Measurements from ENCODE around the gene ZNF423. TPM values are rescaled to one million over a fixed set of nuclear protein-coding genes. Genes with fewer than 3 reads are reported as not detected.
A peak's percentile ranks its signal among the peaks of the same experiment; 100 is the strongest.

ZNF423 gene
- total and polyA plus RNA-seq, 2 of the 13 experiments (the other 11 are each of a cell fraction or from before 2014, with no cell fraction given): 0.07 to 0.31 TPM

DNA sequence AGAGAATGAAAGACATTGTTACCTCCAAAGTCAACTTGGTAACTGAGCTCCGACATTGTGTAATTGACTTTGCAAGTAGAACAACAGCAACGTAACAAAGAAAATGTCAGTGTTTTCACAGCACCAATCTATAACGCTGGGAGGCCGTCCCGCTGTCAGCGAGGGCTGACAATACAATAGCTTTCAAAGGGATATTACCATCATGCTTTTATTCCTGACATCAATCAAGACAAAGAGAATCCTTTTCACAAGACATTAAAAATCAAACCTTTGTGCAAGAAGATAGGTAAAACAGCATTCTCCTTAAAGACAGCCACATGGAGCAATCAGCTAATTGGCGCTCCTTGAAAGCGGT is 6.2 kb downstream of the ZNF423 start:
- no peak overlapping the region for H2AFZ ChIP-seq (ENCODE audit: low read length)
- no peaks in the 10 kb centered on the region for H3K36me3 ChIP-seq (replicated peaks in 1 of 2; ENCODE audit: control insufficient read depth in 1 of 2, insufficient read depth in 2 of 2, low read length in 2 of 2)
- no peak overlapping the region for H3K4me2 ChIP-seq (ENCODE audit: low read depth, low read length)
- no peak overlapping the region for H3K27ac ChIP-seq (ENCODE audit: extremely low read length, insufficient read depth, low read length)
- ChIA-PET CTCF (ENCODE audit: low intra/inter-chr PET ratio, low total read pairs) (no interaction called here), POLR2A (no interaction called here)
- 23% methylated on average over 8 of the region's 8 CpGs for whole genome bisulfite sequencing (ENCODE audit: low lambda C conversion rate)
- peaks cover 9 to 78% of the 10 kb centered on the region in 2 experiments for H3K27me3 ChIP-seq (ENCODE audit: control insufficient read depth in 1 of 2, insufficient read depth in 2 of 2, low read length in 2 of 2)
- DNase-seq (ENCODE audit: low spot score): no peak
- intact Hi-C loops (cut with micrococcal nuclease; ENCODE audit: unreplicated experiment): no loop called here
- in situ Hi-C loops (cut with HindIII; ENCODE audit: extremely low pct_ligation_motif_present, low pct_unique_long_range_greater_than_20kb): no loop called here
- H3K9me3 ChIP-seq (ENCODE audit: low read length): no peaks in the 10 kb centered on the region
- no peaks in the 10 kb centered on the region for H3K79me2 ChIP-seq (ENCODE audit: insufficient read depth, low read length)
- no TSS peak for BruUV-seq (replicated peaks)
- no peak for FAIRE-seq
- ATAC-seq: no peak
- H3K9ac ChIP-seq (ENCODE audit: insufficient read depth, low read depth, low read length): no peak overlapping the region
- H4K20me1 ChIP-seq (ENCODE audit: insufficient read depth, low read length): no peaks in the 10 kb centered on the region; the same call in 1 of the 2 replicates
- no peak for TF ChIP-seq NR2F6 (IDR thresholded peaks at IDR 0.05)
- TF ChIP-seq NR2F6 (CRISPR knock-in tag; IDR thresholded peaks at IDR 0.05): no peak
- TF ChIP-seq ZNF720 (CRISPR knock-in tag; IDR thresholded peaks at IDR 0.05): no peak
- H3K4me3 ChIP-seq (replicated peaks in 1 of 3; ENCODE audit: insufficient read depth in 1 of 3, low read depth in 2 of 3, low read length in 3 of 3): no peak overlapping the region
- no peaks in the 10 kb centered on the region for H3K4me1 ChIP-seq (ENCODE audit: insufficient read depth, low read length)

GRCh38 chr16:49849037-49849753 is 6.7 kb downstream of the ZNF423 start:
- ATAC-seq (no peak), DNase-seq (ENCODE audit: low spot score) (no peak), FAIRE-seq (no peak)
- Histone ChIP-seq H3K79me2 (ENCODE audit: insufficient read depth, low read length) (no peaks in the 10 kb centered on the region), H3K27me3 (ENCODE audit: control insufficient read depth in 1 of 2, insufficient read depth in 2 of 2, low read length in 2 of 2) (peaks cover 7 to 73% of the 10 kb centered on the region in 2 experiments), H2AFZ (ENCODE audit: low read length) (no peak overlapping the region), H4K20me1 (ENCODE audit: insufficient read depth, low read length) (no peaks in the 10 kb centered on the region; the same call in 1 of the 2 replicates), H3K36me3 (replicated peaks in 1 of 2; ENCODE audit: control insufficient read depth in 1 of 2, insufficient read depth in 2 of 2, low read length in 2 of 2) (no peaks in the 10 kb centered on the region), H3K4me3 (replicated peaks in 1 of 3; ENCODE audit: insufficient read depth in 1 of 3, low read depth in 2 of 3, low read length in 3 of 3) (no peak overlapping the region), H3K4me1 (ENCODE audit: insufficient read depth, low read length) (no peaks in the 10 kb centered on the region), H3K4me2 (ENCODE audit: low read depth, low read length) (no peak overlapping the region), H3K9ac (ENCODE audit: insufficient read depth, low read depth, low read length) (no peak overlapping the region), H3K9me3 (ENCODE audit: low read length) (no peaks in the 10 kb centered on the region), H3K27ac (ENCODE audit: extremely low read length, insufficient read depth, low read length) (no peak overlapping the region)
- POLR2A ChIA-PET: no interaction called here
- intact Hi-C loops (cut with micrococcal nuclease; ENCODE audit: unreplicated experiment) (no loop called here), in situ Hi-C loops (cut with HindIII; ENCODE audit: extremely low pct_ligation_motif_present, low pct_unique_long_range_greater_than_20kb) (no loop called here)
- BruUV-seq (replicated peaks): no TSS peak
- CTCF ChIA-PET (ENCODE audit: low intra/inter-chr PET ratio, low total read pairs): no interaction called here
- 19% methylated on average over 6 of the region's 6 CpGs for WGBS (ENCODE audit: low lambda C conversion rate)
- no peak for TF ChIP-seq ZNF562 (CRISPR knock-in tag; IDR thresholded peaks at IDR 0.05; ENCODE audit: borderline replicate concordance)
- no peak for TF ChIP-seq PRDM4 (CRISPR knock-in tag; IDR thresholded peaks at IDR 0.05; ENCODE audit: borderline replicate concordance)
- TF ChIP-seq SCMH1 (CRISPR knock-in tag; IDR thresholded peaks at IDR 0.05; ENCODE audit: borderline replicate concordance): no peak
- TF ChIP-seq HOXD1 (CRISPR knock-in tag; IDR thresholded peaks at IDR 0.05): no peak
- TF ChIP-seq, protein P1, sequence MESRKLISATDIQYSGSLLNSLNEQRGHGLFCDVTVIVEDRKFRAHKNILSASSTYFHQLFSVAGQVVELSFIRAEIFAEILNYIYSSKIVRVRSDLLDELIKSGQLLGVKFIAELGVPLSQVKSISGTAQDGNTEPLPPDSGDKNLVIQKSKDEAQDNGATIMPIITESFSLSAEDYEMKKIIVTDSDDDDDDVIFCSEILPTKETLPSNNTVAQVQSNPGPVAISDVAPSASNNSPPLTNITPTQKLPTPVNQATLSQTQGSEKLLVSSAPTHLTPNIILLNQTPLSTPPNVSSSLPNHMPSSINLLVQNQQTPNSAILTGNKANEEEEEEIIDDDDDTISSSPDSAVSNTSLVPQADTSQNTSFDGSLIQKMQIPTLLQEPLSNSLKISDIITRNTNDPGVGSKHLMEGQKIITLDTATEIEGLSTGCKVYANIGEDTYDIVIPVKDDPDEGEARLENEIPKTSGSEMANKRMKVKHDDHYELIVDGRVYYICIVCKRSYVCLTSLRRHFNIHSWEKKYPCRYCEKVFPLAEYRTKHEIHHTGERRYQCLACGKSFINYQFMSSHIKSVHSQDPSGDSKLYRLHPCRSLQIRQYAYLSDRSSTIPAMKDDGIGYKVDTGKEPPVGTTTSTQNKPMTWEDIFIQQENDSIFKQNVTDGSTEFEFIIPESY (CRISPR knock-in tag; IDR thresholded peaks at IDR 0.05): no peak
- TF ChIP-seq CREB1 (IDR thresholded peaks at IDR 0.05): peak; percentile 92
- TF ChIP-seq CREB1 (CRISPR knock-in tag; IDR thresholded peaks at IDR 0.05): no peak
- no peak for TF ChIP-seq ZNF552 (CRISPR knock-in tag; IDR thresholded peaks at IDR 0.05; ENCODE audit: borderline replicate concordance)
- no peak for TF ChIP-seq HNF4A (CRISPR knock-in tag; IDR thresholded peaks at IDR 0.05)
- TF ChIP-seq, protein P2, sequence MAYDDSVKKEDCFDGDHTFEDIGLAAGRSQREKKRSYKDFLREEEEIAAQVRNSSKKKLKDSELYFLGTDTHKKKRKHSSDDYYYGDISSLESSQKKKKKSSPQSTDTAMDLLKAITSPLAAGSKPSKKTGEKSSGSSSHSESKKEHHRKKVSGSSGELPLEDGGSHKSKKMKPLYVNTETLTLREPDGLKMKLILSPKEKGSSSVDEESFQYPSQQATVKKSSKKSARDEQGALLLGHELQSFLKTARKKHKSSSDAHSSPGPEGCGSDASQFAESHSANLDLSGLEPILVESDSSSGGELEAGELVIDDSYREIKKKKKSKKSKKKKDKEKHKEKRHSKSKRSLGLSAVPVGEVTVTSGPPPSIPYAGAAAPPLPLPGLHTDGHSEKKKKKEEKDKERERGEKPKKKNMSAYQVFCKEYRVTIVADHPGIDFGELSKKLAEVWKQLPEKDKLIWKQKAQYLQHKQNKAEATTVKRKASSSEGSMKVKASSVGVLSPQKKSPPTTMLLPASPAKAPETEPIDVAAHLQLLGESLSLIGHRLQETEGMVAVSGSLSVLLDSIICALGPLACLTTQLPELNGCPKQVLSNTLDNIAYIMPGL (CRISPR knock-in tag; IDR thresholded peaks at IDR 0.05; ENCODE audit: borderline replicate concordance in 1 of 2, low read depth in 1 of 2): no peak

Data from HepG2 (cell line).